Large intestine (tissue), 3 donors: ENCODE measurements around the gene AGL. TPM values are rescaled to one million over a fixed set of nuclear protein-coding genes. Genes with fewer than 3 reads are reported as not detected.
"Not testable (repeated sequence)": the region's sequence is repeated elsewhere in the genome, so short reads cannot be mapped to it uniquely, and the experiment has no call there.

Source experiments
- DNase-seq, 2 donors: peaks; one replicate each; pipeline versions ENCODE4 v3.0.0 to v3.0.0-alpha.2; 2013
- H3K27ac ChIP-seq: one replicate; pipeline ENCODE4 v1.5.1; 2013; ENCODE audit warnings: low read length
- H3K27me3 ChIP-seq: 2 replicates; pipeline ENCODE4 v1.6.1; 2013; ENCODE audit warnings: low read length; ENCODE audit not compliant: control insufficient read depth, insufficient read depth
- H3K36me3 ChIP-seq: 2 replicates; pipeline ENCODE4 v1.6.1; 2013; ENCODE audit warnings: low read length; ENCODE audit not compliant: control insufficient read depth, insufficient read depth
- H3K4me1 ChIP-seq: one replicate; pipeline ENCODE4 v1.6.1; 2013; ENCODE audit warnings: low read length; ENCODE audit not compliant: control insufficient read depth, insufficient read depth
- H3K4me3 ChIP-seq: one replicate; pipeline ENCODE4 v1.5.1; 2013; ENCODE audit warnings: low read length
- H3K9me3 ChIP-seq: one replicate; pipeline ENCODE4 v1.6.1; 2013; ENCODE audit warnings: mild to moderate bottlenecking, low read depth, low read length, moderate library complexity; ENCODE audit not compliant: control insufficient read depth
- WGBS: methylation state at CpG from one replicate; pipeline ENCODE4 v1.1.5; 2013; ENCODE audit warnings: low lambda C conversion rate; ENCODE audit not compliant: insufficient coverage; 5-methylcytosine and 5-hydroxymethylcytosine counted together
- polyA plus RNA-seq: library from polyadenylated mRNA; unstranded; fragments of 120-200 nt; gene quantifications from one replicate; pipeline ENCODE4 v1.2.1, GENCODE V29; 2013

The AGL gene
- polyA plus RNA-seq, 1 donor = 18.4 TPM

- H3K27me3 ChIP-seq = no peaks in the 10 kb centered on the region
- H3K9me3 ChIP-seq = no peaks in the 10 kb centered on the region
- no peak overlapping the region for H3K27ac ChIP-seq
- H3K4me1 ChIP-seq = no peaks in the 10 kb centered on the region
- no peak for DNase-seq
- no peak overlapping the region for H3K4me3 ChIP-seq
- H3K36me3 ChIP-seq = no peaks in the 10 kb centered on the region
- WGBS = 100% methylated on average over 1 of the region's 3 CpGs
Observed at GRCh38 chr1:99825098-99825497, 25.1 kb upstream of the AGL start.

- H3K27ac ChIP-seq = no peak overlapping the region
Observed at GRCh38 chr1:99825702-99826101, 24.5 kb upstream of the AGL start.

GRCh38 chr1:99827970-99828369, 22.2 kb upstream of the AGL start:
- Histone ChIP-seq H3K4me3 (no peak overlapping the region), H3K27ac (no peak overlapping the region), H3K4me1 (no peaks in the 10 kb centered on the region), H3K27me3 (no peaks in the 10 kb centered on the region), H3K9me3 (no peaks in the 10 kb centered on the region), H3K36me3 (no peaks in the 10 kb centered on the region)
- WGBS = no CpG with 5 or more reads among the region's 2 CpGs
- no peak for DNase-seq

More at GRCh38 chr1:99825702-99826101, 24.5 kb upstream of the AGL start:
- WGBS = no CpG with 5 or more reads among the region's 1 CpG
- no peaks in the 10 kb centered on the region for H3K27me3 ChIP-seq
- no peaks in the 10 kb centered on the region for H3K36me3 ChIP-seq
- no peaks in the 10 kb centered on the region for H3K9me3 ChIP-seq
- DNase-seq = no peak
- no peaks in the 10 kb centered on the region for H3K4me1 ChIP-seq
- H3K4me3 ChIP-seq = no peak overlapping the region

GRCh38 chr1:99829269-99829668, 20.9 kb upstream of the AGL start:
- H3K27ac ChIP-seq = no peak overlapping the region
- no peaks in the 10 kb centered on the region for H3K36me3 ChIP-seq
- no peaks in the 10 kb centered on the region for H3K9me3 ChIP-seq
- H3K4me3 ChIP-seq = no peak overlapping the region
- no CpG with 5 or more reads among the region's 2 CpGs for WGBS
- DNase-seq = no peak
- H3K27me3 ChIP-seq = no peaks in the 10 kb centered on the region
- H3K4me1 ChIP-seq = no peaks in the 10 kb centered on the region

GRCh38 chr1:99833911-99834310, 16.2 kb upstream of the AGL start:
- not testable (repeated sequence) for H3K4me3 ChIP-seq

GRCh38 chr1:99836171-99837103, 13.7 kb upstream of the AGL start:
- not testable (repeated sequence) for H3K9me3 ChIP-seq, H3K36me3 ChIP-seq, H3K4me3 ChIP-seq, H3K27ac ChIP-seq, H3K27me3 ChIP-seq, H3K4me1 ChIP-seq
- peak; percentile 12 to 48 for DNase-seq
- WGBS = 42% methylated on average over 2 of the region's 7 CpGs

More at GRCh38 chr1:99833911-99834310, 16.2 kb upstream of the AGL start:
- not testable (repeated sequence) for H3K9me3 ChIP-seq, H3K36me3 ChIP-seq, H3K4me1 ChIP-seq, DNase-seq, H3K27me3 ChIP-seq, H3K27ac ChIP-seq
- no CpG with 5 or more reads among the region's 7 CpGs for WGBS

GRCh38 chr1:99840353-99840752, 9.8 kb upstream of the AGL start:
- DNase-seq, H3K27ac ChIP-seq, H3K27me3 ChIP-seq, H3K4me3 ChIP-seq, H3K9me3 ChIP-seq, H3K36me3 ChIP-seq, H3K4me1 ChIP-seq: not testable (repeated sequence)
- 80% methylated on average over 1 of the region's 3 CpGs for WGBS

- 100% methylated on average over 1 of the region's 2 CpGs for WGBS
- Histone ChIP-seq H3K4me1 (no peaks in the 10 kb centered on the region), H3K36me3 (no peaks in the 10 kb centered on the region), H3K4me3 (no peak overlapping the region), H3K27ac (no peak overlapping the region), H3K9me3 (no peaks in the 10 kb centered on the region), H3K27me3 (no peaks in the 10 kb centered on the region)
- DNase-seq = no peak
Observed at GRCh38 chr1:99843760-99844159, 6.4 kb upstream of the AGL start.

- not testable (repeated sequence) for H3K27me3 ChIP-seq, H3K36me3 ChIP-seq, H3K9me3 ChIP-seq, H3K27ac ChIP-seq, H3K4me3 ChIP-seq, H3K4me1 ChIP-seq, DNase-seq
- WGBS = no CpG with 5 or more reads among the region's 9 CpGs
Observed at GRCh38 chr1:99845201-99845600, 5.0 kb upstream of the AGL start.

GRCh38 chr1:99849413-99849743, 783 bp upstream of the AGL start:
- peak in 1 of 2 donors; percentile 3 for DNase-seq
- peaks cover 6% of the 10 kb centered on the region for H3K36me3 ChIP-seq
- peaks cover 2% of the 10 kb centered on the region for H3K4me1 ChIP-seq
- no peaks in the 10 kb centered on the region for H3K27me3 ChIP-seq
- WGBS = no CpG with 5 or more reads among the region's 6 CpGs
- peak overlapping the region; percentile 93 for H3K27ac ChIP-seq
- no peaks in the 10 kb centered on the region for H3K9me3 ChIP-seq
- peak overlapping the region; percentile 97 for H3K4me3 ChIP-seq
